Brain microvascular endothelial cell (primary cell): Measurements from ENCODE around the gene ARFGAP2.

Source experiments
- DNase-seq: peaks from one replicate; pipeline ENCODE4 v3.0.0-alpha.2; 2020
- H3K27ac ChIP-seq: fragments of 250-450 bp; sonication (Bioruptor Pico); 2 replicates; pipeline ENCODE4 v1.5.1; 2020; ENCODE audit warnings: mild to moderate bottlenecking, moderate library complexity
- H3K27me3 ChIP-seq: fragments of 250-450 bp; sonication (Bioruptor Pico); replicated peaks from 2 replicates; pipeline ENCODE4 v1.5.1; 2020; ENCODE audit warnings: mild to moderate bottlenecking
- H3K36me3 ChIP-seq: fragments of 250-450 bp; sonication (Bioruptor Pico); replicated peaks from 2 replicates; pipeline ENCODE4 v1.5.1; 2020; ENCODE audit warnings: mild to moderate bottlenecking
- H3K4me3 ChIP-seq: 2 replicates; pipeline ENCODE4 v1.5.1; 2011; ENCODE audit warnings: low read depth, mild to moderate bottlenecking, control low read depth, low read length, moderate library complexity
- in situ Hi-C: cut with HindIII; loops from 2 replicates; pipeline ENCODE4 v1.10.0; 2017; ENCODE audit warnings: low sequenced_read_pairs, low pct_ligation_motif_present
- TF ChIP-seq, protein P1 (sequence below): IDR thresholded peaks from 2 replicates; pipeline ENCODE4 v1.5.1; 2011; ENCODE audit warnings: low read depth, mild to moderate bottlenecking, moderate library complexity, low read length, control low read depth, inconsistent platforms; ENCODE audit errors: missing control alignments

The ARFGAP2 gene

DNA sequence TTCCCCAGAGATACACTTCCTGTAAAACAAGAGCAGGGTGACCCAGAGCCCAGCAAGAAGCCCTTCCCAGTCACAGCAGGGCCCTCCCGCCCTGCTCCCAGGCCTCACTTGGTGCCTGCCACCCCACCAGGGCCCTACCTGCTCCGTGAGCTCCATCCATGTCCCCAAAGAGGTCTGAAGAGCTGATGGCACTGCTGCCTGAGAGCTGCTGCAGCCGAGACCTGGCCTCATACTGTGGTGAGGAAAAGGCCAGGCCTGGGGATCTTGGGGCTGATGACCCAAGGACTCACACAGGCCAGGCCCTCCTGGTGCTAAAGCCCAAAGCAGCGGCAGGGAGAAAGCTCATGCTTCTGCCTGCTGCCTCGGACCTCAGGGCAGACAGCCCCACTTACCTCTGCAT, 10.3 kb downstream of the ARFGAP2 start:
- H3K27ac ChIP-seq = no peak overlapping the region
- DNase-seq = no peak
- no peaks in the 10 kb centered on the region for H3K27me3 ChIP-seq
- no peak overlapping the region for H3K4me3 ChIP-seq
- TF ChIP-seq, protein P1, sequence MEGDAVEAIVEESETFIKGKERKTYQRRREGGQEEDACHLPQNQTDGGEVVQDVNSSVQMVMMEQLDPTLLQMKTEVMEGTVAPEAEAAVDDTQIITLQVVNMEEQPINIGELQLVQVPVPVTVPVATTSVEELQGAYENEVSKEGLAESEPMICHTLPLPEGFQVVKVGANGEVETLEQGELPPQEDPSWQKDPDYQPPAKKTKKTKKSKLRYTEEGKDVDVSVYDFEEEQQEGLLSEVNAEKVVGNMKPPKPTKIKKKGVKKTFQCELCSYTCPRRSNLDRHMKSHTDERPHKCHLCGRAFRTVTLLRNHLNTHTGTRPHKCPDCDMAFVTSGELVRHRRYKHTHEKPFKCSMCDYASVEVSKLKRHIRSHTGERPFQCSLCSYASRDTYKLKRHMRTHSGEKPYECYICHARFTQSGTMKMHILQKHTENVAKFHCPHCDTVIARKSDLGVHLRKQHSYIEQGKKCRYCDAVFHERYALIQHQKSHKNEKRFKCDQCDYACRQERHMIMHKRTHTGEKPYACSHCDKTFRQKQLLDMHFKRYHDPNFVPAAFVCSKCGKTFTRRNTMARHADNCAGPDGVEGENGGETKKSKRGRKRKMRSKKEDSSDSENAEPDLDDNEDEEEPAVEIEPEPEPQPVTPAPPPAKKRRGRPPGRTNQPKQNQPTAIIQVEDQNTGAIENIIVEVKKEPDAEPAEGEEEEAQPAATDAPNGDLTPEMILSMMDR = no peak
- H3K36me3 ChIP-seq = peaks cover 87% of the 10 kb centered on the region
- in situ Hi-C loops = no loop called here

DNA sequence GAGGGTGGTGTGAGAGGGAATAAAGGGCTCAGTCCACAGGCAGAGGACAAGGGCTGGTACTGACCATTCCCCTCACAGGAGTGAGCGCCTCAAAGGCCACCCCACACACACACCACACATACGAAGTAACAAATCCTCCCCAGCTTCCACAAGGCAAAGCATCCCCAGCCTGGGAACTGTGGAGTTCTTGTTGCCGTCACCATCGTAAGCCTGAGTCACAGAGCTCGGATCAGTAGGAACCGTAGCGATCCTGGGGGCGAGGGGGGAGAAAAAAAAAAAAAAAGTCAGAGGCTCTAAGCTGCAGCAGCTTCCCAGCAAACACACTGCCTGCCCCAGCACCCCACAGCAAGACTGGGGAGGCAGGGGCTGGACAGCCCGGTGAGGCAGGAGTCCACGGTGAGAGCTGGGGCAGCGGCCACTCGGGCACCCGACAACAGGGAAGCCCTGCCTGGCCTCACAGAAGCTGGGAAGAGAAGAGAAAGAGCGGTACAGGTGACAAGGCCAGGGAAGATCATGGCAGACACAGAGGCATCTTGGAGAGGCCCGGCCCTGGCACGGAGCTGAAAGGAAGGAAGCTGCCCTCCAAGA, 11.3 kb downstream of the ARFGAP2 start:
- in situ Hi-C loops = no loop called here
- H3K27me3 ChIP-seq = no peaks in the 10 kb centered on the region
- TF ChIP-seq, protein P1 = no peak
- peaks cover 79% of the 10 kb centered on the region for H3K36me3 ChIP-seq
- no peak overlapping the region for H3K4me3 ChIP-seq
- no peak for DNase-seq
- no peak overlapping the region for H3K27ac ChIP-seq

DNA sequence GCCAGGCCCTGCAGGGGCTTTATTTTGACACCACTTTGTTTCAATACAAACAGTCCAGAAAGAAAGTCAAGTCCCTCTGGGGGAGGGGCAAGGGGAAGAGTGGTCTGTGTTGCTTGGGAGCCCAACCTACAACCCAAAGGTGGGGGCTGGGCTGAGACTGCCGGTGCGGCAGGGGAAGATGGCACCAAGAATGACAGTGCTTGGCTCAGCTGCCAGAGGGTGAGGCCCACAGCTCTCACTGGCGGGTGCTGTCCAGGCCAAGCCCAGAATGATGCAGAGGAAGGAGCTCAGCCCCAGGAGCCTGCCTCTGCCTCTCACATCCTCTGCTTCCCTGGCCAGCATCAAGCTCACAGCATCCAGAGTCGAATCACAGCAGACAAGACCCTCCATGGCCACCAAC, 12.4 kb downstream of the ARFGAP2 start:
- in situ Hi-C loops = no loop called here
- Histone ChIP-seq H3K27me3 (no peaks in the 10 kb centered on the region), H3K4me3 (no peak overlapping the region), H3K36me3 (peaks cover 70% of the 10 kb centered on the region), H3K27ac (no peak overlapping the region)
- DNase-seq = no peak
- TF ChIP-seq, protein P1 = no peak

GRCh38 chr11:47163898-47164297, 12.8 kb downstream of the ARFGAP2 start:
- in situ Hi-C loops = no loop called here
- Histone ChIP-seq H3K27ac (no peak overlapping the region), H3K27me3 (no peaks in the 10 kb centered on the region), H3K4me3 (no peak overlapping the region), H3K36me3 (peaks cover 66% of the 10 kb centered on the region)
- TF ChIP-seq, protein P1 = no peak
- DNase-seq = no peak

DNA sequence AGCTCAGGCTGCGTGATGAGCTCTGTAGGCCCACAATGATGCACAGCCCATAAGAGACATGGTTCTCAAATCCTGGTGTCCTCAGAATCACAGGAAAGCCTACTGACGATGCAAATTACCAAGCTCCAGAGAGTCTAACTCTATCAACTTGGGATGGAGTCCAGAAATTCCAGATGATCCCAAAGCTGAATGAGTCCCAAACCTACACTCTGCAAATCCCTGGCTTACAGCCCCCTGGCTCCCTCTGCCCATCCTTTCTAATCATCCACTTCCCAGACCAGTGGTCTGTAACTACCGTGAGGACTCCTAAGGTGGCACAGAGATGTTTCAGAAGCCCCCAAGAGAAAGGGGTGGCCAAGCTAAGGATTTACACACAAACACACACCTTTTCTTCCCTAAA, 13.5 kb downstream of the ARFGAP2 start:
- Histone ChIP-seq H3K36me3 (peaks cover 59% of the 10 kb centered on the region), H3K27me3 (no peaks in the 10 kb centered on the region), H3K27ac (no peak overlapping the region), H3K4me3 (no peak overlapping the region)
- DNase-seq = no peak
- in situ Hi-C loops = no loop called here
- TF ChIP-seq, protein P1 = no peak

GRCh38 chr11:47162426-47162825, 14.3 kb downstream of the ARFGAP2 start:
- no peak for DNase-seq
- Histone ChIP-seq H3K36me3 (peaks cover 51% of the 10 kb centered on the region), H3K27me3 (no peaks in the 10 kb centered on the region), H3K27ac (no peak overlapping the region), H3K4me3 (no peak overlapping the region)
- in situ Hi-C loops = no loop called here
- TF ChIP-seq, protein P1 = no peak
